Hippocampal formation (tissue), 2 donors: ENCODE results near the gene IRF8.
"Not testable (repeated sequence)": the region's sequence is repeated elsewhere in the genome, so short reads cannot be mapped to it uniquely, and the experiment has no call there.

ENCODE experiments used
- DNase-seq, 2 donors: peaks; one replicate each; lab custom pipeline; 2025; lab: John Stamatoyannopoulos, UW

The IRF8 gene

DNA sequence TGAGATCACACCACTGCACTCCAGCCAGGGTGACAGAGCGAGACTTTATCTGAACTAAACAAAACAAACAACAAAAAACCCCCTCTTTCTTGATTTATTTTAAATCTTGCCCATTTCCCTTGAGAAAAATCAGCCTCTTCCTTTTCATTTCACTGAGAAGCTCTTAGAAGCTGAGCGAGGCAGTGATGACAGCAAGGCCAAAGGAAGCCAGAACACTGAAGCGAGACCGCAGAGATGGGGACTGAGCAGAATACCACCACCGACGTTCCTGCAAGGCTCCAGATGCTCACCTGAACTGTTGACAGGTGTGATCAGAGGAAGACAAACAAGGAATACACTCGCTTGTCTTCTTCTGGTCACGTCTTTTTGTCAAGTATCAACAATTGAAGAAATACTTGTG lies 30.5 kb upstream of the IRF8 start:
- no peak for DNase-seq

DNA sequence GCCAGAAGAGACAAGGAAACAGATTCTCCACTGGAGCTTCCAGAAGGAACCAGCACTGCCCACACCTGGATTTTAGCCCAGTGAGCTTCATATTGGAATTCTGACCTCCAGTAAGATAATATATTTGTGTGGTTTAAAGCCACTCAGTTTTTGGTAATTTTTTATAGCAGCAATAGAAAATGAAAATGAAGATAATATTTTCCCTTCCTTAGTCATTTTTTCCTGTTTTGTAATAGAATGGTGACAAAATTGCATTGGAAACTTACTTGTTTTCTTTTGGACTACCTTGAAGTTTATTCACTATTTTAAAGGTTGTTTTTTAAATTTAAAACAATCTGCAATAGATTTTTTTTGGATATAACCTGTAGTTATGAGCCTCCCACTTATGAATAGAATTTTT lies 29.8 kb upstream of the IRF8 start:
- DNase-seq = no peak

GRCh38 chr16:85869785-85870558 lies 29.0 kb upstream of the IRF8 start:
- no peak for DNase-seq

DNA sequence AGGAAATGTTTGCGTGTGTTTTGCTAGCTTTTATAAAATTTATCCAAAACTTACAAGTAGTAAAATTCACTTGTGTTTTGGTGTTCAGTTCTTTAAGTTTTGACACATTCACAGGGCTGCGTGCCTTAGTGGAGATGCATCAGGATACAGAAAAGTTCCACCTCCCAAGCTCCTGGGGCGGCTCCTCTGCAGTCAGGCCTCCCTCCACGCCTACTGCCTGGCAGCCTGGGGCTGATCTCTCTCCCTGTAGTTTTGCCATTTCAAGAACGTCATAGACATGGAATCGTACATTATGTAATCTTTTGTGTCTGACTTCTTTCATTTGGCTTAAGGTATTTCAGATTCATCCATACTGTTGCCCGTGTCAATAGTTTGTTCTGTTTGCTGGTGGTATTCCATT lies 27.2 kb upstream of the IRF8 start:
- no peak for DNase-seq

- DNase-seq = no peak
These were observed 26.2 kb upstream of the IRF8 start for GRCh38 chr16:85872734-85873133.

DNA sequence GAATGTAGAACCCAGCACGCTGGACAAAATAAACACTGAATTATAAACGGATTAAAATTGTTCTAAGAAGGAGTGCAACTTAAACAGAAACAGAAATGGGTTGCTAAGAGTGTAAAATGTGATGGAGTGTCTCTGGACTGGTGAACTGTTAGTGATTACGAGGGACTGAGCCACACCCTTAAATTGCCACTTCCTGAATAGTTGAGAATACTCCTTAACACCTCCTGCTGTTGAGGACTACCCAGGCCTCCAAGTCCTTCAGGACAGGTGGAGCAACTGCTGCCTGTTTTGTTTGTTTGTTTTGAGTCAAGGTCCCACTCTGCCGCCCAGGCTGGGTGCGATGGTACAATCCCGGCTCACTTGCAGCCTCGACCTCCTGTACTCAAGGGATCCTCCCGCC lies 25.8 kb upstream of the IRF8 start:
- no peak for DNase-seq

DNA sequence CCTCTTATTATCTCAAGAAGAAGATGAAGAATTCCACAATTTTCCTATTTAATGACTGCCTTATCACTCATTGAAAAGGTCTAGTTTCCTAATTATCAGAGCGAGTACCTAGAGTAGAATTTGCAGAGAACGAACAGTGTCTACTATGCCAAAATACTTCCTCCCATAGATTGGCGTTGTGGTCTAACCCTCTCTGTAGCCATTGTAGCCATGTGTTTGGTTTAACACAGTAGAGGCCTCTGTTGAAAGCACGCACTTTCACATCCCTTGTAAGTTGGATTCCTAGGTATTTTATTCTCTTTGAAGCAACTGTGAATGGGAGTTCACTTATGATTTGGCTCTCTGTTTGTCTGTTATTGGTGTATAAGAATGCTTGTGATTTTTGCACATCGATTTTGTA lies 24.9 kb upstream of the IRF8 start:
- not testable (repeated sequence) for DNase-seq

GRCh38 chr16:85878407-85878806 lies 20.6 kb upstream of the IRF8 start:
- DNase-seq = no peak

DNA sequence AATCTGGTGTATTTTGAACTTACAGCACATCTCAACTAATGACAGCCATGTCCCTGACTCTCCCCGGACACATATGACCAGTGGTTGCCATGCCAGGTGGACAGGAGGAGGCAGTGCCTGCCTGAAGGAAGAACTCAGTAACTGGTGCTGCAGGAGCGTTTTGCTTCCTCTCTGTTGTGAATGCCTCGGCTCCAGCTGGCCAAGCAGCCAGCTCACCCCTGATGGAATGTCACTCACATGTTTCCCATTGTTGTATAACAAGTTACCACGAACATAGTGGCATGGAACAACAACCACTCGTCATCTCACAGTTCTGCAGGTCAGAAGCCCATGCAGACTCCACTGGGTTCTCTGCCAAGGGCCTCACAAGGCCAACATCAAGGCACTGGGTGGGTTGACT lies 20.1 kb upstream of the IRF8 start:
- DNase-seq = no peak

DNA sequence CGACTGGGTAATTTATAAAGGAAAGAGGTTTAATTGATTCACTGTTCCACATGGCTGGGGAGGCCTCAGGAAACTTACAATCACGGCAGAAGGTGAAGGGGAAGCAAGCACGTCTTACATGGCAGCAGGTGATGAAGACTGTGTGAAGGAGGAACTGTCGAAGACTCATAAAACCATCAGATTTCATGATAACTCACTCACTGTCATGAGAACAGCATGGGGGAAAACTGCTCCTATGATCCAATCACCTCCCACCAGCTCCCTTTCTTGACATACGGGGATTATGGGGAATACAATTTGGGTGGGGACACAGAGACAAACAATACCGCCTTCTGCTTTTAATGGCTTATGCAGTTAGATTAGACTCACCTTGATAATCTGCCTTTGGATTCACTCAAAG lies 19.4 kb upstream of the IRF8 start:
- no peak for DNase-seq

- DNase-seq = no peak
These were observed 18.8 kb upstream of the IRF8 start for GRCh38 chr16:85879975-85880831.

DNA sequence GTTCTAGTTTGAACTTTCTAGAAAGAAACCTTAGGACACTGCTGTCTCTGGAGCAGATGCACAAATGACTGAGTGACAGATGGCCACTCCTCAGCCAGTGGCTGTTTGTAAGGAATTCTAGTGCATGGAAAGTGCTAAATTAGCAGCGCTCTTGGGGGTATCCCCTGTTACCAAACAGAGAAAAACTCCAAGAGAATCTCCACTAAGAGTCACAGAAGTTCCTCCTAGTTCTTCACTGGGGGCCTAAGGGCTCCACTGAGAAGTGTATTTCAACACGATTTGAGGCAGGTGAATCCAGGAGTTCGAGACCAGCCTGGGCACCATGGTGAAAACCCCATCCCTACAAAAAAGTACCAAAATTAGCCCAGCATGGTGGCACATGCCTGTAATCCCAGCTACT lies 18.1 kb upstream of the IRF8 start:
- DNase-seq = no peak

DNA sequence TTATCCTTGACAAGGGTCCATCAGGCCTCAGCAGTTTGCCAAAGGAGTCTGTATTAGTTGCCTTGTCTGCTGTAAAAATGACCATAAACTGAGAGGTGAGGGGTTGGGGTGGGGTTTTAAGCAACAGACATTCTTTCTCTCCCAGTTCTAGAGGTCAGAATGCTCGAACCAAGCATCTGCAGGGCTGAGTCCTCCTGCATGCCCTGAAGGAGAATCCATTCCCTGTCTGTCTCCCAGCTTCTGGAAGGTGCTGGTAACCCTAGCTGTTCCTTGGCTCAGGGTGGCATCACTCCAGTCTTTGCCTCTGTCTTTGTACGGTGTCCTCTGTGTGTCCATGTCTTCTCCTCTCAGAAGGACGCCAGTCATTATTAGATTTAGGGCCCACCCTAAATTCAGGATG lies 17.5 kb upstream of the IRF8 start:
- DNase-seq = no peak

GRCh38 chr16:85882181-85882810 lies 16.7 kb upstream of the IRF8 start:
- DNase-seq = no peak

DNA sequence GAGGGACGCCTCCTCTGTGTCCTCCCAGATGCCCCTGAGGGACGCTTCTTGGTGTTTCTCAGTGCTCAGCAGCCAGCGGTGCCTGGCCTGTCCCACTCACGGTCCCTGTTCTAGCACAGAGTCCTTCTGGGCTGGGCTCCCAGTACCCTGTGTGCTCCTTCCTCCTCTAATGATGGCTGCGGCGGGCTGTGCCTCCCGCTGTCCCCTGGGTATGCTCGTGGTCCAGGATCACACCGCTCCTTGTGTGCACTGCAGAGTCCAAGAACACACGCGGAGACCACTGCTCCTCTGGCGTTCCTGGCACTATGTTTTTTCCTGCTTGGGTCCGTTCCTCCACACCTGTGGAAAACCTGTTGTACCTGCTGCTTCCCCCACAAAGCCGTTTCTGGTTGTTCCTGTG lies 15.1 kb upstream of the IRF8 start:
- no peak for DNase-seq

GRCh38 chr16:85884808-85885463 lies 14.0 kb upstream of the IRF8 start:
- DNase-seq = no peak

DNA sequence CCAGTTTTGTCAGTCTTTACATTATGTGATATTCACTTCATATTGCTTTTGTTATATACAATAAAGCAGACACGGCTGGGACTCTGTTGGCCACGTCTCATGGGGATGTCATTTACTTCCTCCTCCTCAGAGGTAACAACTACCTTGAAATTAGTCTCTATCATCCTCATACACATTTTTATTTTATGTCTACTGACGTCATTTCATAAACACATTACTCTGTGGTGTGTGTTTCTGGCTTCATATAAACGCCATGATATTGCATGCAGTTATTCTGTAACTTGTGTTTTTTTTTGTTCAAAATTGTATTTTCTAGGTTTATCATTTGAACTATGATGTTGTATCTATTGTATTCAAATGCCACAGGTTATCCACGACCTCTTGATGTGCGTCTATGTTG lies 13.4 kb upstream of the IRF8 start:
- DNase-seq = no peak

- DNase-seq = no peak
These were observed 10.3 kb upstream of the IRF8 start for GRCh38 chr16:85888405-85889331.

DNA sequence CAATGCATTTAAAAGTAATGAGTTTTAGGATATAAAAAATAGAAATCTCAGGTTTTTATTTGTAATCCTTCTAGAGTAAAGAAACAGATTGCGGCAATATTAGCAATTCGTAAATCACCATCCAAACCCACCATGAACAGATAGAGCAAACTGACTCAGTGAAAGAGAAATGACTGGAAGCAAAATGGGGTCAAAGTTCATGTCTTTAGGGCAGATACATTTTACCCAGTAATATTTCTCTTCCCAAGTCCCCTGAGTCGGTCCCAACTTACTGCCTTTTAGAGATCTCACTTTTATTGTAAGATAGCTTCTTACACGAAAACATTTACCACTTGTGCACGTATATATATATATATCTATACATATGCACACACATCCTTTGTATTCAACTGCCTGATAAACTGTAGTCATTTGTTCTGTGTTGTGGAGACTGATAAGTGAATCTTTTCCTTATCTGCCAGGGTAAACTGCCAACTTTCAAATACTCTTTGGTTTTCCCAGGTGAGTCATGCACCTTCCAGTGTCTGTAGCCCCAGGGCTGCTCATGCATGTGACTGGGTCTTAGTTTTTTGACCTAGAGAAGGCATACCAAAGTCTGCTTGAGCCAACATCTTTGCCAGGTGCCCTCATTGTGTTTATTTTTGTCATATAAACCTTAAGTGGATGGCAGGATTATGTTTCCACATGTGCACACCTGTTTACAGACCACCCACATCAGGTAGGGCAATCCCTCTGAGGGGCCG lies 7.8 kb upstream of the IRF8 start:
- no peak for DNase-seq

DNA sequence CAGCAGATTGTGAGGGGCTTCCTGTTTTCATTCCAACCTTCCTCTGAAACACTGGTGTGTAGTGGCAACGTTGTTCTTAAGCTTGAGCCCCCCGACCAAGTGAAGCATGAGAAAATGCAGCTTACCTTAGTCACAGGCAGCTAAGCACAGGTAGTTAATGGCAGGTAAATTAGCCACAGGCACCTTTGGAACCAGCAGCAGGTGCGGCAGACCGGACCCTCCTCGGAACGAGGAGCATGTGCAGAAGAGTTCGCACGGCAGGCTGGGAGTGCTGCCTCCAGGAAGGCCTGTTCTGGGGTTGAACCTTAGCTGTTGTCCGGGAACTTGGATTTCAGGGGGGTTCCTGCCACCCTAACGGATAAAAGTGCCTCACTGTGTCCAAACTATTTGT lies 7.2 kb upstream of the IRF8 start:
- DNase-seq = no peak

DNA sequence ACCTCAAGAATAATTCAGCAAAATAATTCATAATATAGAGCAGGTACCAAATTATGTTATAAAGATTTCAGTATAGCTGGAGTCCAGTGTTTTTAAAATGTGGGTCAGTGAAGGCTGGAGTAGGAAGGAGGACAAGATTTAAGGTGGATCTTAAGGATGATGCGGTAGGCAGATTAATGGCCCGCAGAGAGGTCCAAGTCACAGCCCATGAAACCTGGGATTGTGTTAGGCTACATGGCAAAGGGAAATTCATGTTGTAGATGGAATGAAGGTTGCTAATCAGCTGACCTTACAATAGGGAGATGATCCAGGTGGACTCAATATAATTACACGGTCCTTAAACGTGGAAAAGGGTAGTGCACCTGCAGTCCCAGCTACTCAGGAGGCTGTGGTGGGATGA lies 6.2 kb upstream of the IRF8 start:
- DNase-seq = no peak
